ENCODE measurements around the gene LPAR1.

GRCh38 chr9:110971705-110972104, 66.6 kb downstream of the LPAR1 start:
- TF ChIP-seq ZNF263 (CRISPR knock-in tag; IDR thresholded peaks at IDR 0.05; ENCODE audit: low read depth) = no peak
- TF ChIP-seq, protein P1, sequence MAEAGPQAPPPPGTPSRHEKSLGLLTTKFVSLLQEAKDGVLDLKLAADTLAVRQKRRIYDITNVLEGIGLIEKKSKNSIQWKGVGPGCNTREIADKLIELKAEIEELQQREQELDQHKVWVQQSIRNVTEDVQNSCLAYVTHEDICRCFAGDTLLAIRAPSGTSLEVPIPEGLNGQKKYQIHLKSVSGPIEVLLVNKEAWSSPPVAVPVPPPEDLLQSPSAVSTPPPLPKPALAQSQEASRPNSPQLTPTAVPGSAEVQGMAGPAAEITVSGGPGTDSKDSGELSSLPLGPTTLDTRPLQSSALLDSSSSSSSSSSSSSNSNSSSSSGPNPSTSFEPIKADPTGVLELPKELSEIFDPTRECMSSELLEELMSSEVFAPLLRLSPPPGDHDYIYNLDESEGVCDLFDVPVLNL (CRISPR knock-in tag; IDR thresholded peaks at IDR 0.05; ENCODE audit: borderline replicate concordance, low read depth) = no peak
